ENCODE data around the gene FBXL19. TPM values are rescaled to one million over a fixed set of nuclear protein-coding genes. Genes with fewer than 3 reads are reported as not detected.

FBXL19 gene
- total and polyA plus RNA-seq, 2 of the 13 experiments (the other 11 are each of a cell fraction or from before 2014, with no cell fraction given) = 6.0 to 13.7 TPM

DNA sequence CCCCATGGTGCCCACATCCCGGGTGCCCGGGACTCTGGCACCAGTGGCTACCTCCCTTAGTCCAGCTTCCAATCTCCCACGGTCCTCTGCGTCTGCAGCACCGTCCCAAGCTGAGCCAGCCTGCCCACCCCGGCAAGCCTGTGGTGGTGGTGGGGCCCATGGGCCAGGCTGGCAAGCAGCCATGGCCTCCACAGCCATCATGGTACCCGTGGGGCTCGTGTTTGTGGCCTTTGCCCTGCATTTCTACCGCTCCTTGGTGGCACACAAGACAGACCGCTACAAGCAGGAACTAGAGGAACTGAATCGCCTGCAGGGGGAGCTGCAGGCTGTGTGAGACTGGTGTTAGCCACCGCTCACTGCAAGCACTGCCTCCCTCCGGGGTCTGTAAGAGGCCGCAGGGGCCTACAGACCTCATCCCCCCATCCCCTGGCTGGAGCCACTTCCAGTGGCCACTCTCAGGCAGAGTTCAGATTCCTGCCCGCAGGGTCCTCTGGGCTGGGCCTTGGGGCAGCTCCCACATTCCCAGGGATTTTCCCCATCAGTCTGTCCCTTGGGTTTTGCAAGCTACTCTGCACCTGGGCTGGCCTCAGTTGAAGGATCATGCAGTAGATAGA is 30.2 kb downstream of the FBXL19 start (continued):
- TF ChIP-seq HMG20A (CRISPR knock-in tag; IDR thresholded peaks at IDR 0.05; ENCODE audit: borderline replicate concordance) = no peak
- no peak for TF ChIP-seq ZNF230 (CRISPR knock-in tag; IDR thresholded peaks at IDR 0.05)
- TF ChIP-seq, protein P1, sequence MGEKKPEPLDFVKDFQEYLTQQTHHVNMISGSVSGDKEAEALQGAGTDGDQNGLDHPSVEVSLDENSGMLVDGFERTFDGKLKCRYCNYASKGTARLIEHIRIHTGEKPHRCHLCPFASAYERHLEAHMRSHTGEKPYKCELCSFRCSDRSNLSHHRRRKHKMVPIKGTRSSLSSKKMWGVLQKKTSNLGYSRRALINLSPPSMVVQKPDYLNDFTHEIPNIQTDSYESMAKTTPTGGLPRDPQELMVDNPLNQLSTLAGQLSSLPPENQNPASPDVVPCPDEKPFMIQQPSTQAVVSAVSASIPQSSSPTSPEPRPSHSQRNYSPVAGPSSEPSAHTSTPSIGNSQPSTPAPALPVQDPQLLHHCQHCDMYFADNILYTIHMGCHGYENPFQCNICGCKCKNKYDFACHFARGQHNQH (CRISPR knock-in tag; IDR thresholded peaks at IDR 0.05) = peak; percentile 55; the same call in 1 of the 2 replicates
- TF ChIP-seq, protein P2, sequence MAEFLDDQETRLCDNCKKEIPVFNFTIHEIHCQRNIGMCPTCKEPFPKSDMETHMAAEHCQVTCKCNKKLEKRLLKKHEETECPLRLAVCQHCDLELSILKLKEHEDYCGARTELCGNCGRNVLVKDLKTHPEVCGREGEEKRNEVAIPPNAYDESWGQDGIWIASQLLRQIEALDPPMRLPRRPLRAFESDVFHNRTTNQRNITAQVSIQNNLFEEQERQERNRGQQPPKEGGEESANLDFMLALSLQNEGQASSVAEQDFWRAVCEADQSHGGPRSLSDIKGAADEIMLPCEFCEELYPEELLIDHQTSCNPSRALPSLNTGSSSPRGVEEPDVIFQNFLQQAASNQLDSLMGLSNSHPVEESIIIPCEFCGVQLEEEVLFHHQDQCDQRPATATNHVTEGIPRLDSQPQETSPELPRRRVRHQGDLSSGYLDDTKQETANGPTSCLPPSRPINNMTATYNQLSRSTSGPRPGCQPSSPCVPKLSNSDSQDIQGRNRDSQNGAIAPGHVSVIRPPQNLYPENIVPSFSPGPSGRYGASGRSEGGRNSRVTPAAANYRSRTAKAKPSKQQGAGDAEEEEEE (CRISPR knock-in tag; IDR thresholded peaks at IDR 0.05; ENCODE audit: borderline replicate concordance) = no peak
- TF ChIP-seq NR2F6 (IDR thresholded peaks at IDR 0.05) = no peak
- peak; percentile 28; the same call in 1 of the 2 replicates for TF ChIP-seq NR2F6 (CRISPR knock-in tag; IDR thresholded peaks at IDR 0.05)
- no peak for TF ChIP-seq SKI (IDR thresholded peaks at IDR 0.05; ENCODE audit: partially characterized antibody)
- TF ChIP-seq SP1 (IDR thresholded peaks at IDR 0.05) = no peak
- no peak; the same call in 1 of the 2 replicates for TF ChIP-seq SP1 (CRISPR knock-in tag; IDR thresholded peaks at IDR 0.05)
- TF ChIP-seq, protein P3, sequence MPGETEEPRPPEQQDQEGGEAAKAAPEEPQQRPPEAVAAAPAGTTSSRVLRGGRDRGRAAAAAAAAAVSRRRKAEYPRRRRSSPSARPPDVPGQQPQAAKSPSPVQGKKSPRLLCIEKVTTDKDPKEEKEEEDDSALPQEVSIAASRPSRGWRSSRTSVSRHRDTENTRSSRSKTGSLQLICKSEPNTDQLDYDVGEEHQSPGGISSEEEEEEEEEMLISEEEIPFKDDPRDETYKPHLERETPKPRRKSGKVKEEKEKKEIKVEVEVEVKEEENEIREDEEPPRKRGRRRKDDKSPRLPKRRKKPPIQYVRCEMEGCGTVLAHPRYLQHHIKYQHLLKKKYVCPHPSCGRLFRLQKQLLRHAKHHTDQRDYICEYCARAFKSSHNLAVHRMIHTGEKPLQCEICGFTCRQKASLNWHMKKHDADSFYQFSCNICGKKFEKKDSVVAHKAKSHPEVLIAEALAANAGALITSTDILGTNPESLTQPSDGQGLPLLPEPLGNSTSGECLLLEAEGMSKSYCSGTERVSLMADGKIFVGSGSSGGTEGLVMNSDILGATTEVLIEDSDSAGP (CRISPR knock-in tag; IDR thresholded peaks at IDR 0.05; ENCODE audit: borderline replicate concordance) = peak; percentile 74; the same call in 1 of the 2 replicates
- no peak for TF ChIP-seq RCOR2 (CRISPR knock-in tag; IDR thresholded peaks at IDR 0.05)
- peak; percentile 59 for TF ChIP-seq HDAC1 (CRISPR knock-in tag; IDR thresholded peaks at IDR 0.05)
- no peak for TF ChIP-seq ZNF557 (CRISPR knock-in tag; IDR thresholded peaks at IDR 0.05)
- TF ChIP-seq SMAD3 (CRISPR knock-in tag; IDR thresholded peaks at IDR 0.05) = no peak
- TF ChIP-seq, protein P4, sequence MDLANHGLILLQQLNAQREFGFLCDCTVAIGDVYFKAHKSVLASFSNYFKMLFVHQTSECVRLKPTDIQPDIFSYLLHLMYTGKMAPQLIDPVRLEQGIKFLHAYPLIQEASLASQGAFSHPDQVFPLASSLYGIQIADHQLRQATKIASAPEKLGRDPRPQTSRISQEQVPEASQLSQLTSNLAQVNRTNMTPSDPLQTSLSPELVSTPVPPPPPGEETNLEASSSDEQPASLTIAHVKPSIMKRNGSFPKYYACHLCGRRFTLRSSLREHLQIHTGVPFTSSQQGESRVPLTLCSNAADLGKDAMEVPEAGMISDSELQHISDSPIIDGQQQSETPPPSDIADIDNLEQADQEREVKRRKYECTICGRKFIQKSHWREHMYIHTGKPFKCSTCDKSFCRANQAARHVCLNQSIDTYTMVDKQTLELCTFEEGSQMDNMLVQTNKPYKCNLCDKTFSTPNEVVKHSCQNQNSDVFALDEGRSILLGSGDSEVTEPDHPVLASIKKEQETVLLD (CRISPR knock-in tag; IDR thresholded peaks at IDR 0.05; ENCODE audit: low read depth) = no peak
- TF ChIP-seq, protein P5, sequence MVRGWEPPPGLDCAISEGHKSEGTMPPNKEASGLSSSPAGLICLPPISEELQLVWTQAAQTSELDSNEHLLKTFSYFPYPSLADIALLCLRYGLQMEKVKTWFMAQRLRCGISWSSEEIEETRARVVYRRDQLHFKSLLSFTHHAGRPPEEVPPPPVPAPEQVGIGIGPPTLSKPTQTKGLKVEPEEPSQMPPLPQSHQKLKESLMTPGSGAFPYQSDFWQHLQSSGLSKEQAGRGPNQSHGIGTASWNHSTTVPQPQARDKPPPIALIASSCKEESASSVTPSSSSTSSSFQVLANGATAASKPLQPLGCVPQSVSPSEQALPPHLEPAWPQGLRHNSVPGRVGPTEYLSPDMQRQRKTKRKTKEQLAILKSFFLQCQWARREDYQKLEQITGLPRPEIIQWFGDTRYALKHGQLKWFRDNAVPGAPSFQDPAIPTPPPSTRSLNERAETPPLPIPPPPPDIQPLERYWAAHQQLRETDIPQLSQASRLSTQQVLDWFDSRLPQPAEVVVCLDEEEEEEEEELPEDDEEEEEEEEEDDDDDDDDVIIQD (CRISPR knock-in tag; IDR thresholded peaks at IDR 0.05; ENCODE audit: low read depth) = no peak
- no peak for TF ChIP-seq MXD4 (CRISPR knock-in tag; IDR thresholded peaks at IDR 0.05)
- no peak for TF ChIP-seq NR3C1 (CRISPR knock-in tag; IDR thresholded peaks at IDR 0.05)
- no peak for TF ChIP-seq ZNF749 (CRISPR knock-in tag; IDR thresholded peaks at IDR 0.05; ENCODE audit: borderline replicate concordance)
- TF ChIP-seq, protein P6, sequence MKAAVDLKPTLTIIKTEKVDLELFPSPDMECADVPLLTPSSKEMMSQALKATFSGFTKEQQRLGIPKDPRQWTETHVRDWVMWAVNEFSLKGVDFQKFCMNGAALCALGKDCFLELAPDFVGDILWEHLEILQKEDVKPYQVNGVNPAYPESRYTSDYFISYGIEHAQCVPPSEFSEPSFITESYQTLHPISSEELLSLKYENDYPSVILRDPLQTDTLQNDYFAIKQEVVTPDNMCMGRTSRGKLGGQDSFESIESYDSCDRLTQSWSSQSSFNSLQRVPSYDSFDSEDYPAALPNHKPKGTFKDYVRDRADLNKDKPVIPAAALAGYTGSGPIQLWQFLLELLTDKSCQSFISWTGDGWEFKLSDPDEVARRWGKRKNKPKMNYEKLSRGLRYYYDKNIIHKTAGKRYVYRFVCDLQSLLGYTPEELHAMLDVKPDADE (CRISPR knock-in tag; IDR thresholded peaks at IDR 0.05) = no peak
- TF ChIP-seq ZNF878 (CRISPR knock-in tag; IDR thresholded peaks at IDR 0.05) = no peak
- peak; percentile 82; the same call in 1 of the 2 replicates for TF ChIP-seq SNAI1 (CRISPR knock-in tag; IDR thresholded peaks at IDR 0.05; ENCODE audit: borderline replicate concordance)

Measured in HepG2 (cell line).